ENCODE results near the gene COL5A1.

GRCh38 chr9:134639994-134640393, 1.6 kb upstream of the COL5A1 start:
- TF ChIP-seq CTCF (IDR thresholded peaks at IDR 0.05), result no peak
- no peak for TF ChIP-seq POLR2A (IDR thresholded peaks at IDR 0.05)
